ENCODE results near the gene IL18R1. TPM values are rescaled to one million over a fixed set of nuclear protein-coding genes. Genes with fewer than 3 reads are reported as not detected.
"Not testable (repeated sequence)": the region's sequence is repeated elsewhere in the genome, so short reads cannot be mapped to it uniquely, and the experiment has no call there.

IL18R1 gene
- total and polyA plus RNA-seq, 2 experiments from 2014 or later = 1.5 to 2.1 TPM

DNA sequence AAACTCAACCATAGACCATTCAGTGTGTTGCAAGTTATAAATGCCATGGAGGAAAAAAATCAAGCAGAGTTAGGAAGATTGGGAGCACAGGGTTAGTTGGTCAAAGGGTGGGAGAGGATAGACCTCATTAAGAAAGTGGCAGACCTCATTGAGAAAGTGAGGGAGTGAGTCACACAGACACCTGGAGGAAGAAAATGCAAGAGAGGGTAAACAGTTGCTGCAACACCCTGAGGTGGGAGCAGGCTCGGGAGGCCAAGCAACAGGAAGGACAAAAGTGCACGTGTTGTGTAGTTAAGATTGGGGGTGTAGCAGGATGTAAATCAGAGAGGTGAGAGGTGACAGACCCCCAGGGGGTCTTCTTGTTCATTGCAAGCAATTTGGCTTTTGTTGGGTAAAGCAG is 37.9 kb upstream of the IL18R1 start:
- H3K27me3 ChIP-seq (replicated peaks; ENCODE audit: insufficient read depth) = no peaks in the 10 kb centered on the region; the same call in 1 of the 2 replicates
- no peaks in the 10 kb centered on the region for H4K20me1 ChIP-seq (ENCODE audit: insufficient read depth)
- no peaks in the 10 kb centered on the region for H3K79me2 ChIP-seq (ENCODE audit: insufficient read depth)
- WGBS, 2 experiments (ENCODE audit: low coverage in 1 of 2, low lambda C conversion rate in 2 of 2, missing lambda C conversion rate in 2 of 2) = 54 to 55% methylated on average over 2 of the region's 2 CpGs
- no peak overlapping the region for H2AFZ ChIP-seq
- no peaks in the 10 kb centered on the region for H3K9me3 ChIP-seq (ENCODE audit: low read depth)
- H3K27ac ChIP-seq = no peak overlapping the region
- DNase-seq = no peak
- H3K9me2 ChIP-seq (ENCODE audit: insufficient read depth) = no peaks in the 10 kb centered on the region
- no peak overlapping the region for H3K4me2 ChIP-seq (ENCODE audit: unreplicated experiment)
- H3K4me1 ChIP-seq (ENCODE audit: insufficient read depth) = peaks cover 18% of the 10 kb centered on the region
- peaks cover 16% of the 10 kb centered on the region for H3F3A ChIP-seq (ENCODE audit: insufficient read depth)
- H3K4me3 ChIP-seq = no peak overlapping the region
- no peaks in the 10 kb centered on the region for H3K36me3 ChIP-seq (ENCODE audit: low read depth)
- in situ Hi-C loops (cut with MboI) = no loop called here
- no peak for TF ChIP-seq EZH2 (IDR thresholded peaks at IDR 0.05; ENCODE audit: insufficient read depth, poor library complexity, severe bottlenecking)
- no peak for TF ChIP-seq EZH2phosphoT487 (IDR thresholded peaks at IDR 0.05; ENCODE audit: insufficient read depth, low read depth)
- no peak overlapping the region for H3K9ac ChIP-seq

DNA sequence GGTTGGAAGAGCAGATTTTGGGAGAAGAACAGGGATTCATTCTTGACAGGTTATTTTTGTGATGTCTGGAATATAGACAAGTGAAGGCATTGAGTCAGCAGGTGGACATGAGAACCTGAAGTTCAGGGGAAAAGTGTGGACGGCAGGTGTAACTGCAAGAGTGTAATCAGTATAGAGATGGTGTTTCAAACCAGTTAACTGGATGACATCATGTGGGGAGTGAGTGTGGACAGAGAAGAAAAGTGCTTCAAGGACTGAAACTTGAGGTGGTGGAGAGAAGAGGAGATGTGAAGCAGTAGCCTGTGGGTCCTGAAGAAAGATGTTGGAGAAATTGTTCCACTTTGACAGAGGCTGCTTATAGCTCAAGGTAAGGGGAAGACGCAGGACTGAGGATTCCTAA is 37.2 kb upstream of the IL18R1 start:
- TF ChIP-seq EZH2 (IDR thresholded peaks at IDR 0.05; ENCODE audit: insufficient read depth, poor library complexity, severe bottlenecking) (no peak), EZH2phosphoT487 (IDR thresholded peaks at IDR 0.05; ENCODE audit: insufficient read depth, low read depth) (no peak)
- Histone ChIP-seq H3K9ac (no peak overlapping the region), H3K36me3 (ENCODE audit: low read depth) (no peaks in the 10 kb centered on the region), H2AFZ (no peak overlapping the region), H3K27ac (no peak overlapping the region), H4K20me1 (ENCODE audit: insufficient read depth) (no peaks in the 10 kb centered on the region), H3F3A (ENCODE audit: insufficient read depth) (peaks cover 11% of the 10 kb centered on the region), H3K27me3 (replicated peaks; ENCODE audit: insufficient read depth) (no peaks in the 10 kb centered on the region; the same call in 1 of the 2 replicates), H3K9me3 (ENCODE audit: low read depth) (no peaks in the 10 kb centered on the region), H3K4me2 (ENCODE audit: unreplicated experiment) (no peak overlapping the region), H3K4me1 (ENCODE audit: insufficient read depth) (peaks cover 12% of the 10 kb centered on the region), H3K4me3 (no peak overlapping the region), H3K9me2 (ENCODE audit: insufficient read depth) (no peaks in the 10 kb centered on the region), H3K79me2 (ENCODE audit: insufficient read depth) (no peaks in the 10 kb centered on the region)
- 93 to 97% methylated on average over 2 of the region's 2 CpGs for WGBS, 2 experiments (ENCODE audit: low coverage in 1 of 2, low lambda C conversion rate in 2 of 2, missing lambda C conversion rate in 2 of 2)
- no peak for DNase-seq
- in situ Hi-C loops (cut with MboI) = no loop called here

- in situ Hi-C loops (cut with MboI) = no loop called here
- Histone ChIP-seq H3K79me2 (ENCODE audit: insufficient read depth) (no peaks in the 10 kb centered on the region), H2AFZ (no peak overlapping the region), H4K20me1 (ENCODE audit: insufficient read depth) (no peaks in the 10 kb centered on the region), H3K27me3 (replicated peaks; ENCODE audit: insufficient read depth) (no peaks in the 10 kb centered on the region; the same call in 1 of the 2 replicates), H3F3A (ENCODE audit: insufficient read depth) (no peaks in the 10 kb centered on the region), H3K4me1 (ENCODE audit: insufficient read depth) (no peaks in the 10 kb centered on the region), H3K9ac (no peak overlapping the region), H3K36me3 (ENCODE audit: low read depth) (no peaks in the 10 kb centered on the region), H3K4me2 (ENCODE audit: unreplicated experiment) (no peak overlapping the region), H3K9me3 (ENCODE audit: low read depth) (no peaks in the 10 kb centered on the region), H3K9me2 (ENCODE audit: insufficient read depth) (no peaks in the 10 kb centered on the region), H3K4me3 (no peak overlapping the region), H3K27ac (no peak overlapping the region)
- WGBS, 2 experiments (ENCODE audit: low coverage in 1 of 2, low lambda C conversion rate in 2 of 2, missing lambda C conversion rate in 2 of 2) = 84 to 85% methylated on average over 6 of the region's 6 CpGs
- DNase-seq = no peak
- TF ChIP-seq EZH2phosphoT487 (IDR thresholded peaks at IDR 0.05; ENCODE audit: insufficient read depth, low read depth) (no peak), EZH2 (IDR thresholded peaks at IDR 0.05; ENCODE audit: insufficient read depth, poor library complexity, severe bottlenecking) (no peak)
Observed at GRCh38 chr2:102321941-102322719, 33.5 kb upstream of the IL18R1 start.

DNA sequence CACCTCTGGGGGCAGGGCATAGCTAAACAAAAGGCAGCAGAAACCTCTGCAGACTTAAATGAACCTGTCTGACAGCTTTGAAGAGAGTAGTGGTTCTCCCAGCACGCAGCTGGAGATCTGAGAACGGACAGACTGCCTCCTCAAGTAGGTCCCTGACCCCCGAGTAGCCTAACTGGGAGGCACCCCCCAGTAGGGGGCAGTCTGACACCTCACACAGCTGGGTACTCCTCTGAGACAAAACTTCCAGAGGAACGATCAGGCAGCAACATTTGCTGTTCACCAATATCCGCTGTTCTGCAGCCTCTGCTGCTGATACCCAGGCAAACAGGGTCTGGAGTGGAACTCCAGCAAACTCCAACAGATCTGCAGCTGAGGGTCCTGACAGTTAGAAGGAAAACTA is 30.7 kb upstream of the IL18R1 start:
- H3F3A ChIP-seq (ENCODE audit: insufficient read depth); H3K79me2 ChIP-seq (ENCODE audit: insufficient read depth); DNase-seq; H3K36me3 ChIP-seq (ENCODE audit: low read depth); H4K20me1 ChIP-seq (ENCODE audit: insufficient read depth); H3K9ac ChIP-seq; in situ Hi-C loops (cut with MboI); H3K4me1 ChIP-seq (ENCODE audit: insufficient read depth); H3K9me3 ChIP-seq (ENCODE audit: low read depth); H2AFZ ChIP-seq; H3K4me3 ChIP-seq; H3K9me2 ChIP-seq (ENCODE audit: insufficient read depth); H3K4me2 ChIP-seq (ENCODE audit: unreplicated experiment); H3K27ac ChIP-seq; H3K27me3 ChIP-seq (replicated peaks; ENCODE audit: insufficient read depth): not testable (repeated sequence)
- WGBS, 2 experiments (ENCODE audit: low coverage in 1 of 2, low lambda C conversion rate in 2 of 2, missing lambda C conversion rate in 2 of 2) = 64 to 68% methylated on average over 5 of the region's 5 CpGs
